RWPE1 (cell line): ENCODE data around the gene HECW1.

Experiments used
- CTCF ChIA-PET: fragments of 350-600 bp; sonication (Branson Sonifier 250); formaldehyde crosslinking; extraction: SDS; loops from one replicate; lab custom pipeline; 2021; lab: Yijun Ruan, JAX
- POLR2A ChIA-PET: fragments of 400-600 bp; formaldehyde crosslinking; extraction: SDS; loops from one replicate; lab custom pipeline; 2020; ENCODE audit warnings: antibody characterized with exemption; ENCODE audit not compliant: low non-redundant PET; lab: Yijun Ruan, JAX
- DNase-seq: peaks from one replicate; pipeline ENCODE4 v3.0.0; 2012; ENCODE audit warnings: low spot score
- H3K27ac ChIP-seq: fragments of 450-650 bp; 2 replicates; pipeline ENCODE4 v1.5.1; 2017
- TF ChIP-seq, protein P1 (sequence below): fragments of 450-650 bp; conservative IDR thresholded peaks from 2 replicates; pipeline ENCODE4 v1.5.1; 2017; ENCODE audit warnings: low read depth, mild to moderate bottlenecking

Gene HECW1

DNA sequence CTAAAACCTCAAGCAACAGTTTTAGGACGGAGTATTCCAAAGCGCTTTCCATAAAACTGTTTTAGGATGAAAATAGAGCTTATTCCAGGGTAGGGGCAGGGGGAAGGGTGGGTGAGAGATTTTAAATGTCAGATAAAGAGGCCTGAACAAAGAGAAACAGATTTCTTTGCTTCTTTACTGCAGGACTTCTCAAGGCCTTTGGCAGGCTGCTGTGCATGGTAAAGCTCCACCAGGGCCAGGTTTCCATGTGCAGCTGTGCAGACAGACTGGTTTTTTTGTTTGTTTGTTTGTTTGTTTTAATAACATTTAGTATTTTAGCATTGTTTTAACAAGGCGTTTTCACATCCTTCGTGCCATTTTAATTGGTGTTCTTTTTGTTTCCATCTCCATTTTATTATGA is 26.3 kb downstream of the HECW1 start:
- no peak overlapping the region for H3K27ac ChIP-seq
- ChIA-PET CTCF (interaction anchor here (0.6 kb wide), 1 partner anchor 56 kb away, joined by 3 read pairs; no protein-coding TSS in a partner anchor), POLR2A (no interaction called here)
- TF ChIP-seq, protein P1, sequence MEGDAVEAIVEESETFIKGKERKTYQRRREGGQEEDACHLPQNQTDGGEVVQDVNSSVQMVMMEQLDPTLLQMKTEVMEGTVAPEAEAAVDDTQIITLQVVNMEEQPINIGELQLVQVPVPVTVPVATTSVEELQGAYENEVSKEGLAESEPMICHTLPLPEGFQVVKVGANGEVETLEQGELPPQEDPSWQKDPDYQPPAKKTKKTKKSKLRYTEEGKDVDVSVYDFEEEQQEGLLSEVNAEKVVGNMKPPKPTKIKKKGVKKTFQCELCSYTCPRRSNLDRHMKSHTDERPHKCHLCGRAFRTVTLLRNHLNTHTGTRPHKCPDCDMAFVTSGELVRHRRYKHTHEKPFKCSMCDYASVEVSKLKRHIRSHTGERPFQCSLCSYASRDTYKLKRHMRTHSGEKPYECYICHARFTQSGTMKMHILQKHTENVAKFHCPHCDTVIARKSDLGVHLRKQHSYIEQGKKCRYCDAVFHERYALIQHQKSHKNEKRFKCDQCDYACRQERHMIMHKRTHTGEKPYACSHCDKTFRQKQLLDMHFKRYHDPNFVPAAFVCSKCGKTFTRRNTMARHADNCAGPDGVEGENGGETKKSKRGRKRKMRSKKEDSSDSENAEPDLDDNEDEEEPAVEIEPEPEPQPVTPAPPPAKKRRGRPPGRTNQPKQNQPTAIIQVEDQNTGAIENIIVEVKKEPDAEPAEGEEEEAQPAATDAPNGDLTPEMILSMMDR, result no peak
- no peak for DNase-seq

DNA sequence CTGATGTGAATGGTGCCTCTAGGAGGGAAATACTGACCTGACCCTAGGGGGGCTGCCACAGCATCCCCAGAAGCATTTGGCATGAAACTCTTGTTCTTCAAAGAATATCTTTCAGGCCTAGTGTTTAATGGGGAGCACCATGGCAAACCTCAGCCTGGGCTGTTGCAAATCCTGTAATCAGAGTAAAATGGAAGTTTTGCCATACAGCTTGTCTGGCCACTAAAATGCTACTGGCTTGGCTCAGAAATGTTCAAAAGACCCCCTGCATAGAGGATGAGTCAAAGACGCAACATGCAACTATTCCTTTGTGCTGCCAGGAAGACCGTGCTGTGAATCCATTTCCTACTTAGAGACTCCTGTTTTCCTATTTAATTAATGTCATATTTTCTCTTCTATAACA is 26.7 kb downstream of the HECW1 start:
- ChIA-PET POLR2A (no interaction called here), CTCF (interaction anchor here (0.6 kb wide), 1 partner anchor 56 kb away, joined by 3 read pairs; no protein-coding TSS in a partner anchor)
- TF ChIP-seq, protein P1, result no peak
- no peak overlapping the region for H3K27ac ChIP-seq
- DNase-seq, result no peak

DNA sequence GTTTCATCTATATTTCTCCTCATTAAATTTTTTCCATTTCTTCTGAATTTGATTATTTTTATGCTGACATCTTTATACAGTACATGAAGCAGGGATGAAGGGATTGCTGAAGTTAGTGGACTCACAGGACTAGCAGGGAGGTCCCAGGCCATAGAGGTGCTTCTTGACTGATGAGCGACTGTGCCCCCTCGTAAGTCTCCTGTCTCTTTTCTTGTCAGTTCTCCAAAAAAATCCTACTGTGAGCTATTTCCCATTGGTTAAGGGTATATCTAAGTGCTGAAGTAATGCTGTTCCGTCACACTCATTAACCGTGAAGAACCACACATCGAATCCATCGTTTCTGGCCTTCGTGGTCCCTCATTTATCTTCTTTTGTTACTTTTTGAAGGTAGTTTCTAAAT is 27.7 kb downstream of the HECW1 start:
- no peak overlapping the region for H3K27ac ChIP-seq
- ChIA-PET CTCF (interaction anchor here (0.5 kb wide), 1 partner anchor 206 kb away, joined by 4 read pairs; no protein-coding TSS in a partner anchor), POLR2A (no interaction called here)
- no peak for DNase-seq
- TF ChIP-seq, protein P1, result no peak

DNA sequence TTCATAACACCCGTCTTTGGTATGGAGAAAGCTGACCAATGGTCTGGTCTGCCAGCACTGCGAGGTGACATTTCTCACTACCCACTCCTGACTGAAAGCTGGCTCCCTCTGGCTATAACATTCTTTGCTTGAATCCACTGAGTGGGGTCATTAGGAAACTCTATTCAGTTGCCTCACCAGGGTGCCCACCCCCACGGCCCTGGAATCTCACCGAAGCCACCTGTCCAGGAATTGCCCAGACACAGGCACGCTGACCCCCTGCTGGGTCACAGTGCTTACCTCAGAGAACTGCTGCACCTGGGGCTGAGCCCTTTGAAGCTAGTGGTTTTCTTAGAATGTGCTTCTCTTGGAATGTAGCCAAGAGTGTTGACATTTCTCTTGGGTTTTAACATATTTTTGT is 28.6 kb downstream of the HECW1 start:
- CTCF ChIA-PET, result no interaction called here
- TF ChIP-seq, protein P1, result no peak
- no peak for DNase-seq
- no peak overlapping the region for H3K27ac ChIP-seq
- POLR2A ChIA-PET, result no interaction called here

DNA sequence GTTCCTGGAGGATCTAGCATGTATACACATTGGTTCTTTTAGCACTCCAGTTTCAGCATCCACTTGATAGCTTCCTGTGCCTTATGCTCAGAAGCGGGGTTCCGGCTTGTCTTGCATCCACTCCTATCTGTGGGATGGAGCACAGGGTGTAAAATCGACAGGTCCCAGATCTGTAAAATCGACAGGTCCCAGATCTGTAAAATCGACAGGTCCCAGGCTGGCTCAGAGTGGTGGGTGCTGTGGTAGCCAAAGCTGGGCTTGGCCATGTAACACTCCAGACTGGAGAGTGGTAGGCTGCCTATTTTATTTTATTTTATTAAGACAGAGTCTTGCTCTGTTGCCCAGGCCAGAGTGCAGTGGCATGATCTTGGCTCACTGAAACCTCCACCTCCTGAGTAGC is 30.3 kb downstream of the HECW1 start:
- CTCF ChIA-PET, result no interaction called here
- DNase-seq, result no peak
- H3K27ac ChIP-seq, result no peak overlapping the region
- POLR2A ChIA-PET, result interaction anchor here (0.6 kb wide), 1 partner anchor 1055 kb away, joined by 3 read pairs; no protein-coding TSS in a partner anchor
- TF ChIP-seq, protein P1, result no peak

DNA sequence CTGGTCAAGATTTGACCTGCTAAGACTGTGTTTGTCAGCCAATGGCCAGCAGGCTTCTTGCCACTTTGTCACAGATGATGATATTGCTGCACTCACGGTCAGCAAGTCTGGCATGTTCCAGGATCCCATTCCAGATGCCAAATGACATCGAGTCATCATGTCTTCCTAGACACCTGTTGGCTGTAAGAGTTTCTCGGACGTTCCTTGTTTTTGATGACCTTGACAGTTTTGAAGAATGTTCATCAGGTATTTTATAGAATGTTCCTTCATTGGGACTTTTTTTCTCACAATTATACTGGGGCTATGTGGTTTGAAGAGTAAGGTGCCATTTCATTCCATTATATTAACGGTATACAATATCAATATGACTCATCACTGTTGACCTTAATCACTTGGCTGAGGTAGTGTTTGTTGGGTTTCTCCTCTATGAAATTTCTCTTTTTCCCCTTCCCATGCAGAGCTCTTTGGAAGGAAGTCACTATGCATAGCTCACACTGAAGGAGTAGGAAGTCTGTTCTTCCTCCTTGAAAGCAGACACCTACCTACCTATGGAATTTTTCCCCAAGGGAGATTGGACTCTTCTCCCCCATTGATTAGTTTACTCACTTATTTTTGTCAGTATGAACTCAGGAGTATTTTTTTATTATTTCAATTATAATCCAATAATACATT is 31.6 kb downstream of the HECW1 start:
- POLR2A ChIA-PET, result no interaction called here
- peak; percentile 15 for DNase-seq
- TF ChIP-seq, protein P1, result no peak
- H3K27ac ChIP-seq, result no peak overlapping the region
- CTCF ChIA-PET, result no interaction called here
